Lung (tissue), 12 donors: ENCODE measurements around the gene HNF4A. TPM values are rescaled to one million over a fixed set of nuclear protein-coding genes. Genes with fewer than 3 reads are reported as not detected.
"Not testable (repeated sequence)": the region's sequence is repeated elsewhere in the genome, so short reads cannot be mapped to it uniquely, and the experiment has no call there.

Source experiments
- ATAC-seq: fragments of 200-7000 bp; cut with Tn5 transposase; one replicate; pipeline ENCODE4 v1.9.1; 2020; ENCODE audit warnings: moderate number of reproducible peaks; ENCODE audit not compliant: insufficient read depth, low FRiP score
- DNase-seq, 3 donors: peaks; one replicate each; pipeline ENCODE4 v3.0.0-alpha.2; 2013 to 2017
- H3K27ac ChIP-seq, 2 donors: one replicate each; pipeline ENCODE4 v1.5.1; 2013; ENCODE audit warnings: mild to moderate bottlenecking in 2 of 2, moderate library complexity in 2 of 2, control low read depth in 1 of 2, inconsistent platforms in 1 of 2, low read depth in 1 of 2, low read length in 1 of 2
- H3K27me3 ChIP-seq, 3 donors: one replicate each; pipeline ENCODE4 v1.5.1; 2013; ENCODE audit warnings: low read length in 2 of 3; ENCODE audit not compliant: control insufficient read depth in 3 of 3, insufficient read depth in 3 of 3
- H3K36me3 ChIP-seq, 4 donors: one replicate each; pipeline ENCODE4 v1.5.1; 2013; ENCODE audit warnings: low read length in 4 of 4, mild to moderate bottlenecking in 1 of 4, moderate library complexity in 1 of 4; ENCODE audit not compliant: control insufficient read depth in 4 of 4, insufficient read depth in 4 of 4
- H3K4me1 ChIP-seq, 5 donors: one replicate each; pipeline ENCODE4 v1.5.1; 2013; ENCODE audit warnings: low read length in 5 of 5, mild to moderate bottlenecking in 2 of 5, moderate library complexity in 1 of 5; ENCODE audit not compliant: control insufficient read depth in 5 of 5, insufficient read depth in 5 of 5
- H3K4me3 ChIP-seq: one replicate; pipeline ENCODE4 v1.5.1; 2013; ENCODE audit warnings: mild to moderate bottlenecking, control low read depth, moderate library complexity
- H3K9ac ChIP-seq, 2 donors: one replicate each; pipeline ENCODE4 v1.5.1; 2013; ENCODE audit warnings: low read length in 2 of 2, control low read depth in 1 of 2; ENCODE audit not compliant: insufficient read depth in 1 of 2
- H3K9me3 ChIP-seq, 4 donors: one replicate each; pipeline ENCODE4 v1.5.1; 2013; ENCODE audit warnings: low read length in 3 of 4, mild to moderate bottlenecking in 1 of 4, moderate library complexity in 1 of 4; ENCODE audit not compliant: control insufficient read depth in 4 of 4, insufficient read depth in 3 of 4
- WGBS, 2 donors: extraction: QIAGEN DNeasy Blood & Tissue Kit; methylation state at CpG; one replicate each; pipeline ENCODE4 v1.1.7; 2013; 5-methylcytosine and 5-hydroxymethylcytosine counted together
- polyA plus RNA-seq, 2 donors: library from polyadenylated mRNA; stranded (reverse); fragments of 200-250 nt; gene quantifications; one replicate each; pipeline ENCODE4 v1.2.1, GENCODE V29; 2013
- total RNA-seq, 2 donors: library from RNA; depleted of rRNA in 1 of 2; stranded (reverse); fragments of >200 nt in 1 of 2; gene quantifications; one replicate each; pipeline ENCODE4 v1.2.1, GENCODE V29; 2014 to 2021
- TF ChIP-seq, protein P1 (sequence below): IDR thresholded peaks from 2 replicates; pipeline ENCODE4 v1.5.1; 2012; ENCODE audit warnings: mild to moderate bottlenecking; ENCODE audit errors: control extremely low read depth, extremely low read depth
- donor health status: control.
- donor health status: control.
- donor health status: Bipolar disorder and iron deficiency.
- donor health status: healthy.
- donor health status: DM: yes; HTN: yes; CAD: no.

HNF4A gene
- total and polyA plus RNA-seq, 4 donors = 0.14 to 1.3 (median 0.41) TPM

DNA sequence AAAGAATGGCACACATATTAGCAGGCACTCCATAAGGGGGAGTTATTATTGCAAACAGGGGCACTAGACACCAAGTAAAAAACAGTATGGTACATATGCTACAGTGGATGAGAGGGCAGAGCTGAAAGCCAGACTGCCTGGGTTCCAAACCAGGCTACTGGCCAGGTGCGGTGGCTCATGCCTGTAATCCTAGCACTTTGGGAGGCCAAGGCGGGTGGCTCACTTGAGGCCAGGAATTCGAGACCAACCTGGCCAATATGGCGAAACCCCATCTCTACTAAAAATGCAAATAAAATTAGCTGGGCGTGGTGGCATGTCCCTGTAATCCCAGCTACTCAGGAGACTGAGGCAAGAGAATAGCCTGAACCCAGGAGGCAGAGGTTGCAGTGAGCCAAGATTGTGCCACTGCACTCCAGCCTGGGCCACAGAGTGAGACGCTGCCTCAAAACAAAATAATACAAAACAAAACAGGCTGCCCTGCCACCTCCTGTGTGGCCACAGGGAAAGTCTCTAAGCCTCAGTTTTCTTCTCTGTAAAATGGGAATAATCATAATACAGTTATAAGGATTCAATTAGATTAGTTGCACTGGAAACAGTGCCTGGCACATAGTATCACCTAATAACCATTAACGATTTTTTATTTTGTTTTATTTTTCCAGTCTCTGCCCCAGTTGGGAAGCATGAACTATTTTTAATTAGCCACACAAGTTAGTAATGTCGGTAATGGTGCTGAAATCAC, 112.7 kb downstream of the HNF4A start:
- TF ChIP-seq, protein P1, sequence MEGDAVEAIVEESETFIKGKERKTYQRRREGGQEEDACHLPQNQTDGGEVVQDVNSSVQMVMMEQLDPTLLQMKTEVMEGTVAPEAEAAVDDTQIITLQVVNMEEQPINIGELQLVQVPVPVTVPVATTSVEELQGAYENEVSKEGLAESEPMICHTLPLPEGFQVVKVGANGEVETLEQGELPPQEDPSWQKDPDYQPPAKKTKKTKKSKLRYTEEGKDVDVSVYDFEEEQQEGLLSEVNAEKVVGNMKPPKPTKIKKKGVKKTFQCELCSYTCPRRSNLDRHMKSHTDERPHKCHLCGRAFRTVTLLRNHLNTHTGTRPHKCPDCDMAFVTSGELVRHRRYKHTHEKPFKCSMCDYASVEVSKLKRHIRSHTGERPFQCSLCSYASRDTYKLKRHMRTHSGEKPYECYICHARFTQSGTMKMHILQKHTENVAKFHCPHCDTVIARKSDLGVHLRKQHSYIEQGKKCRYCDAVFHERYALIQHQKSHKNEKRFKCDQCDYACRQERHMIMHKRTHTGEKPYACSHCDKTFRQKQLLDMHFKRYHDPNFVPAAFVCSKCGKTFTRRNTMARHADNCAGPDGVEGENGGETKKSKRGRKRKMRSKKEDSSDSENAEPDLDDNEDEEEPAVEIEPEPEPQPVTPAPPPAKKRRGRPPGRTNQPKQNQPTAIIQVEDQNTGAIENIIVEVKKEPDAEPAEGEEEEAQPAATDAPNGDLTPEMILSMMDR = no peak
- H3K36me3 ChIP-seq = no peaks in the 10 kb centered on the region
- no peak overlapping the region for H3K4me3 ChIP-seq
- H3K27ac ChIP-seq = no peak overlapping the region
- H3K27me3 ChIP-seq = no peaks in the 10 kb centered on the region
- no peak overlapping the region for H3K9ac ChIP-seq
- H3K4me1 ChIP-seq = peaks cover 0 to 2% (median 0%) of the 10 kb centered on the region in 5 donors
- ATAC-seq (no peak), DNase-seq (no peak)
- WGBS, 2 donors = 92 to 94% methylated on average over 8 of the region's 8 CpGs
- no peaks in the 10 kb centered on the region for H3K9me3 ChIP-seq

DNA sequence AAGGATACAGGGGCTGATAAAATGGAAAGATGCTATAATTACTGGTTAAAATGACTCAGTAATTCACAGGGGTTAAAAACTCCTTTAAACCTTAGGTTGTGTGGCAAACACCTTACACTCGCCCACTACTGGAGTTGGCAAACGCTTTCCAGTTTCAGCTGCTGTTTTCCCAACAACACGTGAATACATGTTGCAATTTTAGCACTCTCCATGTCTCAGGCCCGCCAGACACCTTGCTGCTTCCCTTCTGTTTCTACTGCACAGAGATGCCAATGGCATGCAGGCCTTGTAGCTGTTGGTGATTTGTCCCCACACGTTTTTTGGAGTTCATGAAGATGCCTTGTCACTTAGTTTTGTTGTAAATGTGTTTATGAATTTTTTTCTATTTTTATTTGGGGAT, 114.8 kb downstream of the HNF4A start:
- WGBS, 2 donors = 59 to 61% methylated on average over 5 of the region's 5 CpGs
- TF ChIP-seq, protein P1 = no peak
- no peak for DNase-seq
- no peak overlapping the region for H3K4me3 ChIP-seq
- H3K36me3 ChIP-seq = no peaks in the 10 kb centered on the region
- ATAC-seq = no peak
- H3K27ac ChIP-seq = no peak overlapping the region
- H3K27me3 ChIP-seq = no peaks in the 10 kb centered on the region
- H3K9me3 ChIP-seq = no peaks in the 10 kb centered on the region
- peaks cover 0 to 5% (median 3%) of the 10 kb centered on the region in 5 donors for H3K4me1 ChIP-seq
- no peak overlapping the region for H3K9ac ChIP-seq

DNA sequence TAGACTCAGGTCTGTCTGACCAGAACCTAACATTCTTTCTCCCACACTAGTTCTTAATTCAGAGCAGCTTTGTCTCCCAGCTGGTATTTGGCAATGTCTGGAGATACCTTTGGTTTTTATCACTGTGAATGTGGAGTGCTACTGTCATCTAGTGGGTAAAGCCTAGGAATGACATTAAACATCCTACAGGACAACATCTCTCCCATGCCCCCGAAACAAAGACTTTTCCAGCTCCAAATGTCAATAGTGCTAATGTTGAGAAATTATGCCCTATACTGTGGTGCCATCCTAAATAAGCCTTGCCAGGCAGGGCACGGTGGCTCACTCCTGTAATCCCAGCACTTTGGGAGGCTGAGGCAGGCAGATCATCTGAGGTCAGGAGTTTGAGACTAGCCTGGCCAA, 116.0 kb downstream of the HNF4A start:
- no peak overlapping the region for H3K4me3 ChIP-seq
- DNase-seq (peak in 2 of 3 donors; percentile 47), ATAC-seq (no peak)
- H3K27ac ChIP-seq = no peak overlapping the region
- H3K9me3 ChIP-seq = no peaks in the 10 kb centered on the region
- no peak overlapping the region for H3K9ac ChIP-seq
- peaks cover 0 to 11% (median 7%) of the 10 kb centered on the region in 5 donors for H3K4me1 ChIP-seq
- 68 to 80% methylated on average over 2 of the region's 2 CpGs for WGBS, 2 donors
- H3K27me3 ChIP-seq = no peaks in the 10 kb centered on the region
- H3K36me3 ChIP-seq = no peaks in the 10 kb centered on the region
- TF ChIP-seq, protein P1 = no peak

DNA sequence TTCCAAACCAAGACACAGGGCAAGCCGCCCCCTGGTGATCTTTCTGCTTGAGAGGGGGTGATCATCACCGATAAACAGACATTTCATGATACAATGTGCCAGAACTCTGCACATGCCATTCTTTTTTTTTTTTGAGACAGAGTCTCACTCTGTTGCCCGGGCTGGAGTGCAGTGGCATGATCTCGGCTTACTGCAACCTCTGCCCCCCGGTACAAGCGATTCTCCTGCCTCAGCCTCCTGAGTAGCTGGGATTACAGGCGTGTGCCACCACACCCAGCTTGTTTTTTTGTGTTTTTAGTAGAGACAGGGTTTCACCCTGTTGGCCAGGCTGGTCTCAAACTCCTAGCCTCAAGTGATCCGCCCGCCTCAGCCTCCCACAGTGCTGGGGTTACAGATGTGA, 116.8 kb downstream of the HNF4A start:
- 90 to 95% methylated on average over 9 of the region's 9 CpGs for WGBS, 2 donors
- DNase-seq, ATAC-seq: not testable (repeated sequence)

More for the DNA sequence above, 116.8 kb downstream of the HNF4A start:
- not testable (repeated sequence) for H3K4me3 ChIP-seq, H3K9ac ChIP-seq, H3K9me3 ChIP-seq, H3K36me3 ChIP-seq, H3K27me3 ChIP-seq, H3K27ac ChIP-seq
- H3K4me1 ChIP-seq = peaks cover 5 to 16% (median 7%) of the 10 kb centered on the region in 5 donors
